DOHH2 (cell line): ENCODE data around the gene PLXNA2.

Source experiments
- H3F3A ChIP-seq: fragments of 200-600 bp; sonication (generic), shearing (Covaris generic); 2 replicates; pipeline ENCODE4 v1.6.0; 2016; ENCODE audit warnings: antibody characterized with exemption, mild to moderate bottlenecking; ENCODE audit not compliant: control insufficient read depth, insufficient read depth
- H3K27ac ChIP-seq: fragments of 200-600 bp; sonication (generic); 2 replicates; pipeline ENCODE4 v1.5.1; 2014; ENCODE audit warnings: low read depth, mild to moderate bottlenecking, low read length, moderate library complexity
- H3K27me3 ChIP-seq: fragments of 200-600 bp; sonication (generic); 2 replicates; pipeline ENCODE4 v1.6.1; 2014; ENCODE audit warnings: mild to moderate bottlenecking, low read length, mixed read lengths; ENCODE audit not compliant: control insufficient read depth
- H3K36me3 ChIP-seq: fragments of 200-600 bp; sonication (generic); 2 replicates; pipeline ENCODE4 v1.6.1; 2014; ENCODE audit warnings: mild to moderate bottlenecking, low read length, moderate library complexity, mixed read lengths; ENCODE audit not compliant: control insufficient read depth
- H3K4me1 ChIP-seq: fragments of 200-600 bp; sonication (generic); 2 replicates; pipeline ENCODE4 v1.6.1; 2014; ENCODE audit warnings: mild to moderate bottlenecking, low read length, mixed read lengths; ENCODE audit not compliant: control insufficient read depth
- H3K4me2 ChIP-seq: fragments of 200-600 bp; sonication (generic); 2 replicates; pipeline ENCODE4 v1.6.0; 2014; ENCODE audit warnings: mild to moderate bottlenecking, low read length, moderate library complexity
- H3K4me3 ChIP-seq: fragments of 200-600 bp; sonication (generic); 2 replicates; pipeline ENCODE4 v1.5.1; 2014; ENCODE audit warnings: mild to moderate bottlenecking, low read length, mixed read lengths
- H3K79me2 ChIP-seq: fragments of 200-600 bp; sonication (generic); 2 replicates; pipeline ENCODE4 v1.6.1; 2014; ENCODE audit warnings: mild to moderate bottlenecking, low read length, mixed read lengths; ENCODE audit not compliant: control insufficient read depth
- H3K9me2 ChIP-seq: fragments of 200-600 bp; sonication (generic); replicated peaks from 2 replicates; pipeline ENCODE4 v1.6.1; 2014; ENCODE audit warnings: mild to moderate bottlenecking, low read length, mixed read lengths; ENCODE audit not compliant: control insufficient read depth
- H3K9me3 ChIP-seq: fragments of 200-600 bp; sonication (generic); 2 replicates; pipeline ENCODE4 v1.6.1; 2014; ENCODE audit warnings: antibody characterized with exemption, low read length, mixed read lengths; ENCODE audit not compliant: control insufficient read depth, insufficient read depth
- H4K20me1 ChIP-seq: fragments of 200-600 bp; sonication (generic); 2 replicates; pipeline ENCODE4 v1.6.0; 2014; ENCODE audit warnings: low read depth, mild to moderate bottlenecking, antibody characterized with exemption, low read length, moderate library complexity; ENCODE audit not compliant: control insufficient read depth, insufficient read depth
- CTCF ChIP-seq: fragments of 200-600 bp; sonication (generic); IDR thresholded peaks from one replicate; pipeline ENCODE4 v1.5.1; 2014; ENCODE audit warnings: antibody characterized with exemption, mild to moderate bottlenecking, low read depth, low read length; ENCODE audit not compliant: poor library complexity, severe bottlenecking
- EZH2phosphoT487 ChIP-seq: fragments of 200-600 bp; sonication (generic); IDR thresholded peaks from 2 replicates; pipeline ENCODE4 v1.6.1; 2017; ENCODE audit warnings: borderline replicate concordance, mild to moderate bottlenecking, antibody characterized with exemption, low read length, moderate library complexity, mixed read lengths

The PLXNA2 gene

GRCh38 chr1:208033236-208033635, 210.9 kb downstream of the PLXNA2 start:
- H3K9me3 ChIP-seq = no peaks in the 10 kb centered on the region
- no peaks in the 10 kb centered on the region for H4K20me1 ChIP-seq
- no peak overlapping the region for H3K4me2 ChIP-seq
- H3K36me3 ChIP-seq = no peaks in the 10 kb centered on the region
- no peak overlapping the region for H3K4me3 ChIP-seq
- H3K79me2 ChIP-seq = no peaks in the 10 kb centered on the region
- H3K27me3 ChIP-seq = peaks cover 4% of the 10 kb centered on the region; the same call in 1 of the 2 replicates
- H3K4me1 ChIP-seq = no peaks in the 10 kb centered on the region
- TF ChIP-seq CTCF = no peak
- no peak for TF ChIP-seq EZH2phosphoT487
- no peak overlapping the region for H3K27ac ChIP-seq
- no peaks in the 10 kb centered on the region for H3F3A ChIP-seq
- no peaks in the 10 kb centered on the region for H3K9me2 ChIP-seq

- H3K4me3 ChIP-seq = no peak overlapping the region
- no peaks in the 10 kb centered on the region for H3K9me2 ChIP-seq
- no peaks in the 10 kb centered on the region for H3F3A ChIP-seq
- no peaks in the 10 kb centered on the region for H3K4me1 ChIP-seq
- peaks cover 4% of the 10 kb centered on the region; the same call in 1 of the 2 replicates for H3K27me3 ChIP-seq
- H3K36me3 ChIP-seq = no peaks in the 10 kb centered on the region
- no peak overlapping the region for H3K4me2 ChIP-seq
- H3K9me3 ChIP-seq = no peaks in the 10 kb centered on the region
- H3K79me2 ChIP-seq = no peaks in the 10 kb centered on the region
- TF ChIP-seq CTCF = no peak
- TF ChIP-seq EZH2phosphoT487 = no peak
- H3K27ac ChIP-seq = no peak overlapping the region
- no peaks in the 10 kb centered on the region for H4K20me1 ChIP-seq
These were observed 212.3 kb downstream of the PLXNA2 start for GRCh38 chr1:208031932-208032320.

- no peaks in the 10 kb centered on the region for H3K9me3 ChIP-seq
- H3K4me1 ChIP-seq = no peaks in the 10 kb centered on the region
- H3K27me3 ChIP-seq = peaks cover 4% of the 10 kb centered on the region; the same call in 1 of the 2 replicates
- H3K36me3 ChIP-seq = no peaks in the 10 kb centered on the region
- H3K4me2 ChIP-seq = no peak overlapping the region
- H3K4me3 ChIP-seq = no peak overlapping the region
- no peak for TF ChIP-seq CTCF
- TF ChIP-seq EZH2phosphoT487 = no peak
- no peaks in the 10 kb centered on the region for H3K79me2 ChIP-seq
- H3K9me2 ChIP-seq = no peaks in the 10 kb centered on the region
- H3K27ac ChIP-seq = no peak overlapping the region
- H3F3A ChIP-seq = no peaks in the 10 kb centered on the region
- no peaks in the 10 kb centered on the region for H4K20me1 ChIP-seq
These were observed 212.8 kb downstream of the PLXNA2 start for GRCh38 chr1:208031316-208031931.
